T-helper 9 cell (primary cell): ENCODE measurements around the gene ARAP1.
"Not testable (repeated sequence)": the region's sequence is repeated elsewhere in the genome, so short reads cannot be mapped to it uniquely, and the experiment has no call there.

Experiments
- DNase-seq: peaks from one replicate; pipeline ENCODE4 v3.0.0-alpha.2; 2020
- total RNA-seq, 2 donors: gene quantifications; one replicate each; lab custom pipeline; 2026; lab: John Stamatoyannopoulos, UW

The ARAP1 gene
- total RNA-seq: 90.3 to 142 reads per million in 2 donors

DNA sequence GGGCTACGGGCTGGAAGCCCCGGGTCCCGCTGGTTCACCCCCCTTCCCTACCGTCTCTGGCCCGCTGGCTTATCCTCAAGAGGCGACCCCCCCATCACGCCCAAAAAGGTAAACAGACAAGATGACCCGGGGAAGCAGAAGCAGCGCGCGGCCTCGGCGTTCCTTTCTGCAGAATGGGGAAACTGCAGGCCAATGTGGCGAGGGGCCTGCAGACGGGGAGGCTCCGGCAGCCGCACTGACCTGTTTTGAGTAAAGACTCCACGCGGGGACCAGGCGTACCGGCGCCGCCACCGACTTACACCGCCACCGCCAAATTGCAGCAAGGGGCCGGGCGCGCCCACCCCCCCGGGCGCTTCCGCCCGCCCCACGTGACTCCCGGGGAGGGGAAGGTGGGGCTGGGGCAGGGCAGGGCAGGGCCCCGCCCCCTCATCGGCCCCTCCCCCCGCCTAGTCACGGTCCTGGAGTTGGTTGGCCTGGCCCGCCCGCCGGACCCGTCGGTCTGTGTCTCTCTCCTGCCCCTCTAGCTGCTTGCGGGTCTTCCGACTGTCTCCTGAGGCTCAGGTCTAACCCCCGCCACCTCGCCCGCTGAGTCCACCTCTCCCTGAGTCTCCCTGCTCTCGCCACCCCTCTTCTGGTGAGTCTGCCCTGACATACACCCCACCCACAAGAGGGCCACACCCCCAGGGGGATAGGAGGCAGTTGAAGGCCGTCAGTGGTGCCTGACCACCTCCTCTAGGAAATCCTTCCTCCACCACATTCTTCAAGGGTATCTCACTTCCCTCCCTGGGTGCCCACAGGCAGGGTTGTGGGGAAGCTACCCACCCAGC lies at the start of gene ARAP1:
Gene ARAP1 (minus strand): TSS at position 321 of the 827 bp plus-strand sequence. CDS start 25,280 bp downstream, outside the sequence.
- peak; percentile 81 for DNase-seq

DNA sequence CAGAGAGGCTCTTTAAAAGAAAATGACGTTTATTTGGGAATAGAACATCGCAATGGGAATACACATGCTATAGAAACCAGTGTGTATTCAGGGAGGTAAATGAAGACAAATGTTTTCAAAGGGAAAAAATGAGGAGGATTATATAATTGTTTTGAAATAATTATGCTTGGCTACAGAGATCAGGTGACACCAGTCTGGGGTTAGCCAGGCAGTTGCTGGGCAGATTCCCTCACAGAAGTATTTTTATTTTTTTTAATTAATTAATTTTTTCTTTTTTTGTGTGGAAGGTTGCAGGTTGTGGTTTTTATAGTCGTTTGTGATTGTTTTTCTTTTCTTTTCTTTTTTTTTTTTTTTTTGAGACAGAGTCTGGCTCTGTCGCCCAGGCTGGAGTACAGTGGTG lies 47.2 kb upstream of the ARAP1 start:
- no peak for DNase-seq

DNA sequence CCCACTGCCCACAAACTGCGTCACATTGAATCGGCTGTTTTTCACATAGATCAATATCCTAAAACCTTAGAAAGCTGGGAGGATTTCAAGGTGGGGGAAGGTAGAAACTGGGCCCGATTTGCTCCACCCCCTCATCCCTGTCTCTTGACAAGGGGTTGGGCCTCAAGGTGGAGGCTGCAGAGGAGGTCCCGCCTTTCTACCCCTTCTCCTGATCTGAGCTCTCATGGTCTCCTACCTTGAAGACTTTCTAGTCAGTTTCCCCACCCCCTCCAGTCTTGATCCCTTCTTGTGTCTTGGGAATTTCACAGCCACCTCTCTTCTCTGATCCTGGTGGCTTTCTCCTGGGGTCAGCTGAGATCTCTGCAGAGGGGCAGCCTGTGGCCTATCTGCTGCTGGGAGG lies 46.2 kb upstream of the ARAP1 start:
- DNase-seq: no peak

DNA sequence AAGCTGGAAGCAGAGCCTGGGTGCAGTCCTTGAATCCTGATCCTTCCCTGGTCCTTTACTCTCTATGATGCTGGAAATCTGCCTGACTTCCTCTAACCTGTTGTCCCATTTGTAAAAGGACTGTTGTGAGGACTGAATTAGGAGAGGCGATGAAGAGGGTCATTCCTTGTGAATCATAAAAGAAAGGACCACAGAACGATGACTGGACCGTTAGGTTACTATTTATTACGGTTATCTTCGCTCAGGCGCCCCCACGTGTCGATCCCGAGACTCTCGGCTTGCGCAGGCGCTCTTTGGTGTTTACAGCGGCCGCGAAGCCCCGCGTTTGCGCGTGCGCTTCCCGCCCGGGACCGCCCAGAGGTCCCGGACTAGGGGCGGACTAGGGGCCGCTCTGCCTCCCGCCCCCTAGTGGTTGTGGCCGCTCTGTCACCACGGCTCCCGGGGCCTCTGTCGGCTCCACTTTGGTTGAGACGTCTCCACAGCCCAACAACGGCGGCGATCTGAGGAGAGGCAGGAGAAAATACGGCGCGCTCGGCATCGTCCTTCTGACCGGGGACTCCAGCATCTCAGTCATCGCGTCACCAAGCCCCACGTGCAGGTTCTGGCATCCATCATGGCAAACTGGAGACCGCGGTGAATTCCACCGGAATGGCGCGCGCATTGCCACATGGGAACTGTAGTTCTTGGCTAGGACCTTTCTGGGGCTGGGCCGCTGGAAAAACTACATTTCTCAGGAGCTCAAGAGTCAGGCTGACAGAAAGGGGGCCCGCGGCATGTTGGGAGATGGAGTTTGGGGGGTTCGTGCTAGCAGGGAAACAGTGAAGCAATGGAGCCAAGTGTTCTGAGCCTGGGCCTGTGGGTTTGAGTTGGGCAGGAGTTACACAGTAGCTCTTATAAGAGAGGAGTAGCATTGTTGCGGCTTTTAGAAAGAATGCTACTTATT lies 41.5 kb upstream of the ARAP1 start, which contains the start of gene STARD10:
Gene STARD10 (minus strand): TSS at position 623 of the 943 bp plus-strand sequence. CDS start 12,866 bp downstream, outside the sequence.
- peak; percentile 90 for DNase-seq

DNA sequence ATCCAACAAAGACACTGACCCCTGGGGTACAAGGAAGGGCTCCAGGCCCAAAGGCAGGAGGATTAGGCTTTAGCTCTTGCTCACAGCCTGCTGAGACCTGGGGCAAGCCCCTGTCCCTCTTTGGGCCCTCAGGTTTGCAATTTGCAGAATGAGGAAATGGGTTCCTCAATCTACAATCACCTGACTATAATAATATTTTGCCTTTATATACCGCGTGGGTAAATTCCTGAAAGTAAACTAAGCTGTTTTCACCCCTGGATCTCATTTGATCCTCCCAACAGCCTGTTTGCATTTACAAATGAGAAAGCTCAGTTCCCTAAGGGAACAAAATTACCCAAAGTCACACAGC lies 40.8 kb upstream of the ARAP1 start:
- DNase-seq: no peak

DNA sequence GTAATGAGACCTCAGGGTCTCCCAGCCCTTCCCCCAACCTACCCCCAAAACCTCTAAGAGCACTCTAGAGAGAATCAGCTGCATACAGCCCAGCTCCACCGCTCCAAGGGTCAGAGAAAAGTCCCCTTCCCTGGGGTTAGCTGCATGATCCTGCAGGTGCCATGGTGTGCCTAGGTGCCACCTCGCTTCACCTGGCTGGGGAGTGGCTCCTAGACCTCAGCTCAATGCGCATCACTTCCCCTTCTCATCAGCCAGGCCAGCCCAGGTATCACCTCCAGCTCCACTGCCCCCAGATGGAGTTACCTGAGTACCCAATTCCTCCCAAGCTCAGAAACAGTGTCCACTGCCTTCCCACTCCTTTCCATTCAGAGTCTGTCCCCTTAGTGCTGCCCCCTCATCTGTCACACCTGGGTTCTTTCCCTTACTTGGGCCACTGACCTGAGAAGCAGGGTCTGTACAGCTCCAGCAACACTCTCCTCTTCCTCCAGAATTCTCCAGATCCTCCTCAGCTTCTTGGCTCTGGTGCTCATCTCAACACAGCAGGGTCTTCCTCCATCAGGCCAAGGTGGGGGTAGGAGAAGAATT lies 40.3 kb upstream of the ARAP1 start:
- DNase-seq: no peak

DNA sequence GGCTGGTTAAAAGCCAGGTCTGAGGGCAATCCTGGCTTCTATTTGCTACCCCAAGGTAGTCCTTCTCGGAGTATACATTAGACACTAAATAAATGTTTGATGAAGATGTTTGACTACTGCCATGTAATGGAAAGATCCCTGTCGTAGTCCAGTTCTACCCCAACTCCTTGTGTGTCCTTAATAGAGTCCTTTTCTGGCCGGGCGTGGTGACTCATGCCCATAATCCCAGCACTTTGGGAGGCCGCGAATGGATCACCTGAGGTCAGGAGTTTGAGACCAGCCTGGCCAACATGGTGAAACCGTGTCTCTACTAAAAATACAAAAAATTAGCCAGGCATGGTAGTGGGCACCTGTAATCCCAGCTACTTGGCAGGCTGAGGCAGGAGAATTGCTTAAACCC lies 39.0 kb upstream of the ARAP1 start:
- DNase-seq: not testable (repeated sequence)

DNA sequence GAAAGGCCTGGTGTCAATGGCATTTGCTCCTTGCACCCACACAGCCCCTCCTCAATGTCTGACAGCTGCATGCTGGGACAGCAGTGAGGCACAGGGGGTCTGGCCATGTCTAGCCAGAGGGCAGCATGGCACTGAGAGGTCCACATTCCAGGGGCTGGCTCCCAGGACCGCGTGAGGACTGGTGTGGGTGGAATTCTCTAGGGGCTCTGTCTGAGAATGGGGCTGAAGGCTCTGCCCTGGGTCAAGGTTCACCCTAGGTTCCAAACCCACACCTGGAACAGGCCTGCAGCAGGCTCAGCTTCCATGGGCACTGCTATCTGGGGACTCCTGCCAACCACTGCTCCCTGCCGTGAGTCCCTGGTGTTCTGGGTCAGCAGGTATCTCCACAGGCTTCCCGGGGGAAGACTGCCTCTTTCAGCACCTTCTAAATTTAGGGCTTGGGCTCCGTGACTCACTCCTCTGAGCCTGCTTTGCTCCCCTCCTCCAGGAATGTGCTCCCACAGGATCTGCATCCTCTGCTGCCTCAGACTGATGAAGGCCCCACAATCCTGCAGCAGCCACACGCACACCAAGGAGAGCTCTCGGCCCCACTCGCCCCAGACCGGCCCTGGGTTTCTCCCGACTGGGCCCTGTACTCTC lies 37.4 kb upstream of the ARAP1 start:
- no peak for DNase-seq

DNA sequence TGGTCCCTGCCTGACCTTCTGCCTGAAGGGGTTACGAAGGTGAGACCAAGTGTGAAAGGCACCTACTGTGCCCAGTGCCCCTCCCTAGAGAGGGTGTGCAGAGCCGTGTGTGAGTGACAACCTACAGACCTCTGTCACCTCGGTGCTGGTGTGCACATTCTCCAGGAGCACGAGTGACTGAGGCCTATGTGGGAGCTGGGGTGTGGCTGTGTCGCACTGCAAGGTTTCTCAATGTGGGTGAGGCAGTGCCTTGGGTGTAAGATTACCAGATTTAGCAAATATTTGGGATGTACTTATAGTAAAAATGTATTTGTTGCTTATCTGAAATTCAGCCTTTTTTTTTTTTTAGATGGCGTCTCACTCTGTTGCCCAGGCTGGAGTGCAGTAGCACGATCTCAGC lies 36.0 kb upstream of the ARAP1 start:
- DNase-seq: no peak

DNA sequence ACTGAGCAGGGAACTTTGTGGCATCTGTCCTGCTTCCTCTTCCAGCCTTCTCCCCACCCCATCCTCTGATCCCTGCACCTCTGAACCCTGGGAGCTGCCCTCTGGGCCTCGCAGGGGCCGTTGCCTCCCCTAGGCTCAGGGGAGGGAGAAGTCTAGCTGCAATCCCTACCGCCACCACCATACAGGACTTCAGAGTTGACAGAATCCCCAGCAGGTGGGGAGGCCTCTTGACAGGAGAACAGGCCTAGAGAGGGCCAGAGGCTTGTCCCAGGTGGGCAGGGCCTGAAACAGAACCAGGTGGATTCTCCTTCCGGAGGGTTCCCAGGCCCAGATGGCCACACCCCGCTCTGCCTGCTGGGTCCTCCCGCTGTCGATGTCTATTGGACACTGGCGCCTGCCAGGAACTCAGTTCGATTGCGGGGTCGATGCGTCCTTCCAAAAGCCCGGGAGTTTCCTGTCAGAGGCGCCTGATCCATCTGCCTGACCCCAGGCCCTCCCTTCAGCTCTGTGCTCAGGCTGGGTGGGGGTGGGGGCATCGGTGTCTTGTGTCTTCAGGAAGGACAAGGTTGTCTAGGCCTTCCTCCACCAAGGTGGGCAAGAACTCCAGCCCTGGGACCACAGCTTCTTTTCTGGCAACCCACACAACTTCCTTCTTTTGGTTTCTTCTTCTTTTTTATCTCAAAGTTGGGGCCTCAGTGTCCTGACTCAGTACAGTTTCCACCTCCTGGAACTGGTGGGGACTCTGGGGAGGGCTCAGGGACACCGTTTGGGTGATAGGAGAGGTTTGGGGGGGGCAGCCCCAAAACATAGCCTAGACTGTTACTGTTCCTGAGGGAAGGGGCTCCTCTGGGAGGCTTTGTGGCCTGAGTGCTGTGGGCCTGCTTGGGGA lies 35.3 kb upstream of the ARAP1 start:
- DNase-seq: no peak

DNA sequence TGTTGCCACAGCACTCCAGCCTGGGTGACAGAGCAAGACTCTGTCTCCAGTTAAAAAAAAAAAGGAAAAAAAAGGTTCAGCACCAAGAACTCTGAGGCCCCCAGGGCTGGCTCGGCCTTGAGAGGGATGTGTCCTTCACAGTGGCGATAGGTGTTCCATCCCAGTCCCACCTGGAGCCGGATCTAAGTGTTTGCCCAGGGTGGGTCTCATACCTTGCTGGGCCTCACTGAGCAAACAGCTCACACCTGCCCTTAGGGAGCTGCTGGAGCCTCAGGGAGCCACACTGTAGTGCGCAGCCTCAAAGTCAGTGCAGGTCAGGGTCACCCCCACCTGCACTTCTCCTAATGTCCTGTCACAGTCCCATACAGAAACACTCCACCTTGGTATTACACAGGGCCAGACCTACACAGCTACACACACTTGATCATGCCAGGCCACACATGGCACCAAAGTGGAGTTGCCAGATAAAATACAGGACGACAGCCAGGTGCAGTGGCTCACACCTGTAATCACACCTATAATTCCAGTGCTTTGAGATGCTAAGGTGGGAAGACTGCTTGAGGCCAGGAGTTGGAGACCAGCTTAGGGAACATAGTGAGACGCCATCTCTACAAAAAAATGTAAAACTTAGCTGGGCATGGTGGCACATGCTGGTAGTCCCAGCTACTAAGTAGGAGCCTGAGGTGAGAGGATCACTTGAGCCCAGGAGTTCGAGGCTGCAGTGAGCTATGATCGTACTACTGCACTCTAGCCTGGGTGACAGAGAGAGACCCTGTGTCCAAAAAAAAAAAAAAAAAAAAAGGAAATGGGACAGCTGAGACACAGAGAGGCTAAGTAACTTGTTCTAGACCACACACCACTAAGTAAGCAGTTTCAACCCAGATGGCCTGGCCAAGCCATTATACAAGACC lies 34.4 kb upstream of the ARAP1 start:
- no peak for DNase-seq

DNA sequence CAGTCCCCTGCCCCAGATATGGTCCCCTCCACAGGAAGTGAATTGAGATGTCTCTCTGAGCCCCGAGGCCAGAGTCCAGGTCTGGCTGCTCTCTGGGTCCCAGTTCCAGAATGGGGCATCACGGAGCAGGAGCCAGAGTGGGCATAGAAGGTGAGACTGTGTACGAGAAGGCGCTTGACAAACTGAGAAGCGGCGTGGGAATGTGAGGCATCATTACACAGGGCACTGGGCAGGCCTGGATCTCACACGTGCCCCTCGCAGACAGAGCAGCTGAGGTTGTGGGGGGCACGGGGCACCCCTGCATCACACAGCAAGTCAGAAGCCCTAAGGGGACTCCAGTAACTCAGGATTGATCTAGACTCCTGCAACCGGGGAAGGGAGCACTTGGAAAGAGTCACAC lies 32.5 kb upstream of the ARAP1 start:
- DNase-seq: no peak

DNA sequence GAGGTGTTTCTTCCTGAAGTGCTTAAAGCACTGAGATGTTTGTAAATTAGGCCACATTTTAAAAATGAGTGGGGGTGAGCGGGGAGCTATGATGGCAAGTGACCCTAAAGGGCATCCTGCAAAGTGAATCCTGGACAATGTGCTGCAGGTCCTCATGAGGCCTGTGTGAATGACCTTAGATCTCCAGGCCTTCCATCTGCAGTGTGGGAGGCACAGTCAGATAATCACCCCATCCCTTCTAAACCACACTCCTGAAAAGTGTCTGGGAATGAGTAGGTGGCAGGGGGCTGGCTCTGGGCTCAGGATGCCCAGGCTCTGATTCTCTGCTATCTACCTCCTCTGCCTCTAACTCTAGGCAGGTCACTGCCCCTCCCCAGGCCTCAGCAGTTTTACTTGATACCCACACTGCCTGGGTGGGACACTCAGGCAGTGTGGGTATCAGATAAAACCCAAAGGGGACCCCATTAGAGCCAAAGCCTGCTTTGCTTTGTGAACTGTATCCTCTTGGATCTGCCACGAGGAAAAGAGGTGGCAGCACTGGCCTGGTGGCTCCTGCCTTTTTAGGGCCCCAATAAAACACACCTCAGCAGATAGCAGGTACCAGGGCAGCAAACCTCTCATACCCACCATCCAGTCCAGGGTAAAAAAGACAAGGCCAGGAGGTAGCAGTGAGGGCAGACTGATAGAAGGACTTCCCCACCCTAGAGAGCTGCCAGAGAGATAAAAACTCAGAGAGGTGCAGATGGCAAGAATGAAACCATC lies 31.1 kb upstream of the ARAP1 start:
- DNase-seq: no peak

DNA sequence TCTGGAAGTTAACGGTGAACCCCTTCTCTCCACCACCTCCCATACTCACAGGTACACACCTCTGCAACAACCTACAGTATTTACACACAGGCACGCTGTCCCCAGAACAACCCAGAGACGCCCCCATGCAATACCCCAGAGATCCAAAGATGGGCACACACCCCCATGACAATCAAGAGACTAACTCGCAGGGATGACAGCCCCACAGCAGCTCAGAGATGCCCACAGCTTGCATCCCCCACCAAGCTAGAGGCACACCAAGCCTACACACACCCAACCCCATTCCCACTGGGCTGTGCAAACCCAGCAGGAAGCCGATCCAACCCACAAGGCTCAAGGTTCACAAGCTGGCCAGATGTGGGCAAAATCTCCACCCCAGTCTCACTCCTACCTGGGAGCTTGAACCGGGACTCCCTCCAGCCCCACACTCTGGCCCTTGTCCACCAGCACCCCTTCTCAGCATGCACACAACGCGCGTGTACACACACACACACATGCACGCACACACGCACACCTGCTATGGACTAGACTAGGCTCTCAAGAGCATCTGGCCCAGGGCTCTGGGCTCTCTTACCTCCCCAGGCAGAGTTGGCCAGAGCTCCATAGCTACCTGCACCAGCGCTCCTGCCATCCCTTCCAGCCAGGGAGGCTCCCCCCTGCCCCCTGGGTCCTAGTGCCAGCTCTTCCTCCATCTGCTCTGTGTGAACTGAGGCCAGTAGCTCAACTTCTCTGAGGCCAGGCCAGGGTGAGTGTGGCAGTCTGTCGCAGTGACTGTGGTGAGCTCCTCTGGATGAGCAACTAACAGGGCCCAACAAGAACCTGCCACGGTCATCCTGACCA lies 30.1 kb upstream of the ARAP1 start:
- DNase-seq: no peak

DNA sequence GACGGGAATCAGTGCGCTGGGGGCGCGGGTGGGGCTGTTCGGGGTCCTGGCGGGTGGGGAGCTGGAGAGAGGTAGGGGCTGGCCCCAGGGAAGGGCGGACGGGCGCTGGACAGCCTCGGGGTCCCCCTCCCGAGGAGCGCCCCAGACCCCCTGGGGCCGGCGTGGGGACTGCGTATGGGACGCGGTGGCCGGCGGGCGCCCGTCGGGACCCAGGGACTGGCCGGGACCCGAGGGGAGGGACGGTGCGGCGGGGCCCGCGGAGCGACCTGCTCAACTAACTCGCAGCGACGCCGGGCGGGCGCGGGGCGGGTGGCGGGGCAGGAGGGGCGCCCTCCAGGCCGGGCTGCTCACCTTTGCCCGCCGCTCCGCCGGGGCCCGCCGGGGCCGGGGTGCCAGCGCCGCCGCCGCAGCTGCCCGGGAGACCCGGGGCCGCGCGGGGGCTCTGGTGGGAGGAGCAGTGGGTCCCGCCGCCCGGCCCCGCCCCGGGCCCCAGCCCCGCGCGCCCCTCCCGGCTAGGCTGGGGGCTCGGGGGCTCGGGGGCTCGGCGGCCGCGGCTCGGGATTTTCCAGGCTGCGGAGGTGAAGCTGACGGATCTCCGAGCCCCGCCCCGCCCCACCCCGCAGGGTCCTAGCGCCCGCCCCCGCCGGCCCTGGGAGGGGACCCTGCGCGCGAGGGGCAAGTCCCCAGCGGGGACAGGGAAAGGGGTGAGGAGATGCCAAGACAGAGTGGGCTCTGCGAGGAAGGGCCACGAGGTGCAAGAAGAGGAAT lies 29.3 kb upstream of the ARAP1 start:
- peak; percentile 68 for DNase-seq

DNA sequence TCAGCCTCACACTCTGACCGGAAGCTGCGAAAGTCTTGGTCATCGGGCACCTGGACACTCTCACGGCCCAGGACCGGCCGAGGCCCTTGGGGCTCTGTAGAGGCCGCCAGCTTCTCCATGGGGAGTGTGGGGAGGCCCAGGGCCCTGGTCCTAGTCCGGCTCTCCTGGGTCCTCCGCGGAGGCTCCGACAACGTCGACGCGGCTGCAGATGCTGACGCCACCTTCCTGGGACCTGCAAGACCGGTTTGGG lies 28.8 kb upstream of the ARAP1 start:
- DNase-seq: no peak

DNA sequence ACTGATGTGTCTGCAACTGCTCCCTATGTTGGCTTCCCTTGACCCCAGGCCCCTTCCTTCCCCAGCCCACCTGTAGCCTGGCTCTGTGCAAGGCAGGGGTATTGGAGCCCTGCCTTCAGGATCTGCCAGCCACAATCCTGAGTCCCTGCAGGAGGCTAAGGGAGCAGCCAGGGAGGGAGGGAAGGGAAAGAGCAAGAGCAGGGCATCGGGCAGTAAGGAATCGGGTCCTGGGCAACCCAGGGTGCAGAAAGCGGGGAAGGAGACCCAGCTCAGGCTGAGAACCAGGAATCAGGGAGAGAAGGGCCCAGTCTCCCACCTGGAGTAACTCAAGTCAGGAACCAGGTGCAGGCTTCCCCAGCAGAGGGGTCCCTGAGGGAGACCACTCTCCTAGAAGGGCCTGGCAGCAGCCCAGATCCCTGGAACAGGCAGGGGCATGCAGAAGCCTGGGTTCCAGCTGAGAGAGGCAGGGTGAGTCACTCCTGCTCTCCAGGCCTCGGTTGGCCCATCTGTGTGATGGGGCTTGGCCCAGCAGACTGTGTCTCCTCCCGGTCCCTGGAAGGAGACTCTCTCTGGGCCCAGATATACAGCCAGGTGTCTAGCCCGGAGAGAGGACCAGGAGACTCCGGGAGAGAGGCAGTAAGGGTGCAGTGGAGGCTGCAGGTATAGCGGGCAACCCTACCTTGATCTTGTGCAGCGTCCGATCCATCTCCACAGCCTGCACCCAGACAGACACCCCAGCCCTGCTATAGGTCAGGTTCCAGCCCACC lies 28.3 kb upstream of the ARAP1 start:
- DNase-seq: no peak
